H1 (cell line): ENCODE results near the gene TNRC6C. TPM values are rescaled to one million over a fixed set of nuclear protein-coding genes. Genes with fewer than 3 reads are reported as not detected.

ENCODE experiments used
- CTCF ChIA-PET: fragments of 300-600 bp; sonication (Branson Sonifier 250); formaldehyde crosslinking; loops from one replicate; lab custom pipeline; 2021; ENCODE audit not compliant: partially characterized antibody; lab: Charles Lee
- POLR2A ChIA-PET: fragments of 300-600 bp; sonication (Branson Sonifier 250); formaldehyde crosslinking; loops from one replicate; lab custom pipeline; 2021; ENCODE audit warnings: inconsistent platforms; ENCODE audit not compliant: partially characterized antibody; lab: Charles Lee
- DNase-seq, 2 experiments: peaks; one replicate each; pipeline versions ENCODE4 v3.0.0 to v3.0.0-alpha.2; 2010 to 2022; ENCODE audit warnings: low spot score in 2 of 2, low read depth in 1 of 2, mixed read lengths in 1 of 2
- FAIRE-seq: peaks from 2 replicates; lab custom pipeline; 2011; peaks lifted over from hg19 to GRCh38; lab: Jason Lieb, UNC
- H2AFZ ChIP-seq: 2 replicates; pipeline ENCODE4 v1.8.1; 2012; ENCODE audit warnings: low read length, inconsistent platforms
- H2AK5ac ChIP-seq: 2 replicates; pipeline ENCODE4 v1.6.1; 2013; ENCODE audit warnings: low read depth, low read length
- H2BK120ac ChIP-seq: replicated peaks from 2 replicates; pipeline ENCODE3; 2013; ENCODE audit warnings: low read depth, low read length, inconsistent platforms
- H2BK12ac ChIP-seq: 2 replicates; pipeline ENCODE4 v1.6.1; 2013; ENCODE audit warnings: low read depth, low read length
- H2BK15ac ChIP-seq: 2 replicates; pipeline ENCODE4 v1.6.1; 2013; ENCODE audit warnings: low read length
- H2BK20ac ChIP-seq: 2 replicates; pipeline ENCODE4 v1.6.1; 2013; ENCODE audit warnings: low read length
- H2BK5ac ChIP-seq: 2 replicates; pipeline ENCODE4 v1.6.1; 2013; ENCODE audit warnings: low read depth, low read length
- H3K14ac ChIP-seq: 2 replicates; pipeline ENCODE4 v1.6.1; 2013; ENCODE audit warnings: inconsistent platforms; ENCODE audit not compliant: insufficient read length
- H3K18ac ChIP-seq: 2 replicates; pipeline ENCODE4 v1.6.1; 2013; ENCODE audit warnings: low read length; ENCODE audit errors: extremely low read depth
- H3K23ac ChIP-seq: 2 replicates; pipeline ENCODE4 v1.6.1; 2013; ENCODE audit warnings: inconsistent platforms; ENCODE audit not compliant: insufficient read length
- H3K23me2 ChIP-seq: 2 replicates; pipeline ENCODE4 v1.6.1; 2013; ENCODE audit warnings: low read depth, low read length
- H3K27ac ChIP-seq: 2 replicates; pipeline ENCODE4 v1.6.1; 2011; ENCODE audit warnings: low read depth, low read length, inconsistent platforms
- H3K27me3 ChIP-seq, 4 experiments: replicated peaks in 1 of 4; 1 replicate in 1 of 4; 2 replicates in 3 of 4; pipeline versions ENCODE4 v1.6.1 to v1.8.1; 2011 to 2013; ENCODE audit warnings: low read length in 3 of 4, mild to moderate bottlenecking in 3 of 4, inconsistent platforms in 2 of 4, mixed read lengths in 2 of 4, moderate library complexity in 1 of 4; ENCODE audit not compliant: control insufficient read depth in 3 of 4, insufficient read depth in 3 of 4; ENCODE audit errors: extremely low read depth in 1 of 4
- H3K36me3 ChIP-seq, 4 experiments: 2 replicates each; pipeline versions ENCODE4 v1.6.1 to v1.8.1; 2011 to 2013; ENCODE audit warnings: mild to moderate bottlenecking in 4 of 4, low read length in 3 of 4, moderate library complexity in 2 of 4, control low read depth in 1 of 4, inconsistent platforms in 1 of 4; ENCODE audit not compliant: insufficient read depth in 4 of 4, control insufficient read depth in 2 of 4
- H3K4ac ChIP-seq: replicated peaks from 2 replicates; pipeline ENCODE3; 2013; ENCODE audit warnings: low read length, low read depth, mixed read lengths, inconsistent platforms; ENCODE audit not compliant: insufficient read length
- H3K4me1 ChIP-seq, 4 experiments: replicated peaks in 1 of 4; 1 replicate in 1 of 4; 2 replicates in 3 of 4; pipeline versions ENCODE4 v1.6.1 to v1.8.1; 2011 to 2013; ENCODE audit warnings: low read length in 3 of 4, inconsistent platforms in 2 of 4, mixed read lengths in 1 of 4; ENCODE audit not compliant: insufficient read depth in 4 of 4, control insufficient read depth in 3 of 4
- H3K4me2 ChIP-seq, 2 experiments: 2 replicates each; pipeline versions ENCODE4 v1.6.1 to v1.8.1; 2011 to 2013; ENCODE audit warnings: low read depth in 2 of 2, low read length in 2 of 2, control low read depth in 1 of 2, inconsistent platforms in 1 of 2, mild to moderate bottlenecking in 1 of 2; ENCODE audit not compliant: insufficient read depth in 1 of 2
- H3K4me3 ChIP-seq, 4 experiments: fragments of 200-600, 300-600 bp in 1 of 4; sonication (generic), shearing (Covaris generic), sonication (Bioruptor Twin) in 1 of 4; 2 replicates each; pipeline versions ENCODE4 v1.5.1 to v1.8.1; 2011 to 2016; ENCODE audit warnings: low read length in 4 of 4, low read depth in 3 of 4, control low read depth in 2 of 4, inconsistent platforms in 2 of 4, mild to moderate bottlenecking in 2 of 4, mixed read lengths in 1 of 4, moderate library complexity in 1 of 4; ENCODE audit not compliant: insufficient read depth in 2 of 4; ENCODE audit errors: extremely low read depth in 1 of 4
- H3K56ac ChIP-seq: replicated peaks from 2 replicates; pipeline ENCODE3; 2013; ENCODE audit warnings: low read depth, mild to moderate bottlenecking, mixed read lengths, low read length, inconsistent platforms; ENCODE audit not compliant: insufficient read length
- H3K79me1 ChIP-seq: 2 replicates; pipeline ENCODE4 v1.6.1; 2013; ENCODE audit warnings: low read depth, low read length, control low read depth
- H3K79me2 ChIP-seq, 2 experiments: 2 replicates each; pipeline versions ENCODE4 v1.6.1 to v1.8.1; 2012 to 2013; ENCODE audit warnings: low read length in 2 of 2, mild to moderate bottlenecking in 2 of 2, inconsistent platforms in 1 of 2; ENCODE audit not compliant: insufficient read depth in 2 of 2, control insufficient read depth in 1 of 2
- H3K9ac ChIP-seq, 4 experiments: replicated peaks in 1 of 4; 1 replicate in 1 of 4; 2 replicates in 3 of 4; pipeline versions ENCODE4 v1.6.1 to v1.8.1; 2011 to 2013; ENCODE audit warnings: low read depth in 3 of 4, low read length in 3 of 4, control low read depth in 2 of 4, mild to moderate bottlenecking in 2 of 4, moderate library complexity in 2 of 4, inconsistent platforms in 1 of 4; ENCODE audit errors: extremely low read depth in 1 of 4
- H3K9me3 ChIP-seq, 2 experiments: 2 replicates each; pipeline versions ENCODE4 v1.6.1 to v1.8.1; 2012 to 2013; ENCODE audit warnings: mild to moderate bottlenecking in 2 of 2, moderate library complexity in 2 of 2, control low read depth in 1 of 2, inconsistent platforms in 1 of 2, low read depth in 1 of 2, low read length in 1 of 2, mixed read lengths in 1 of 2; ENCODE audit not compliant: insufficient read depth in 2 of 2
- H4K20me1 ChIP-seq, 2 experiments: replicated peaks in 1 of 2; 2 replicates each; pipeline versions ENCODE3 to v1.8.1; 2011 to 2013; ENCODE audit warnings: inconsistent platforms in 2 of 2, low read length in 2 of 2, mild to moderate bottlenecking in 1 of 2; ENCODE audit not compliant: insufficient read depth in 2 of 2, control insufficient read depth in 1 of 2
- H4K5ac ChIP-seq: 2 replicates; pipeline ENCODE4 v1.6.1; 2013; ENCODE audit warnings: low read length, low read depth, mixed read lengths, inconsistent platforms; ENCODE audit not compliant: insufficient read length
- H4K8ac ChIP-seq: 2 replicates; pipeline ENCODE4 v1.8.0; 2013; ENCODE audit warnings: mild to moderate bottlenecking, moderate library complexity, low read length, inconsistent platforms; ENCODE audit not compliant: insufficient read depth; ENCODE audit errors: extremely low read depth
- H4K91ac ChIP-seq: replicated peaks from 2 replicates; pipeline ENCODE3; 2013; ENCODE audit warnings: low read length, mixed read lengths, inconsistent platforms; ENCODE audit not compliant: insufficient read length
- CREB1 ChIP-seq: IDR thresholded peaks from 2 replicates; pipeline ENCODE4 v1.6.1; 2012; ENCODE audit warnings: inconsistent platforms
- FOSL1 ChIP-seq: IDR thresholded peaks from 2 replicates; pipeline ENCODE4 v1.6.1; 2011; ENCODE audit warnings: mild to moderate bottlenecking, low read depth, low read length, moderate library complexity; ENCODE audit not compliant: insufficient read depth
- MAX ChIP-seq: IDR thresholded peaks from 2 replicates; pipeline ENCODE4 v1.6.1; 2012; ENCODE audit warnings: inconsistent platforms
- POLR2AphosphoS5 ChIP-seq: IDR thresholded peaks from 2 replicates; pipeline ENCODE4 v1.6.1; 2011; ENCODE audit warnings: low read depth, low read length
- SRF ChIP-seq: IDR thresholded peaks from 2 replicates; pipeline ENCODE4 v1.6.1; 2011; ENCODE audit warnings: mild to moderate bottlenecking, low read depth, low read length, moderate library complexity
- TBP ChIP-seq: IDR thresholded peaks from 2 replicates; pipeline ENCODE4 v1.6.1; 2011; ENCODE audit warnings: low read depth, low read length, improper control_type of control experiment
- YY1 ChIP-seq: IDR thresholded peaks from 2 replicates; pipeline ENCODE4 v1.6.1; 2011; ENCODE audit warnings: low read depth, mild to moderate bottlenecking, low read length
- WGBS, 2 experiments: shearing (Covaris generic) in 1 of 2; methylation state at CpG; one replicate each; pipeline versions ENCODE4 v1.1.6 to v1.1.7; 2013 to 2015; ENCODE audit warnings: low lambda C conversion rate in 2 of 2, mixed read lengths in 2 of 2, inconsistent platforms in 1 of 2, low coverage in 1 of 2, missing lambda C conversion rate in 1 of 2; ENCODE audit not compliant: insufficient replicate concordance in 2 of 2, insufficient coverage in 1 of 2, insufficient read length in 1 of 2; ENCODE audit errors: extremely low coverage in 1 of 2, missing lambda C conversion rate in 1 of 2; 5-methylcytosine and 5-hydroxymethylcytosine counted together
- polyA plus RNA-seq, 7 experiments: library from polyadenylated mRNA; depleted of rRNA in 3 of 7; stranded (reverse) in 5 of 7; unstranded in 2 of 7; fragments of >200 nt in 5 of 7; fragments of 200-250 nt in 2 of 7; gene quantifications; 1 replicate in 5 of 7; 2 replicates in 1 of 7; 4 replicates in 1 of 7; pipeline versions ENCODE4 v1.2.1 to v1.2.3, GENCODE V29; 2011 to 2013; ENCODE audit warnings: missing spikeins in 2 of 7, mixed read lengths in 2 of 7
- total RNA-seq: library from RNA; stranded (reverse); fragmentation: NEBNext Ultra II Directional; extraction: Animal tissue kit (Norgen Biotek cat#: 25700); gene quantifications from 2 replicates; pipeline ENCODE4 v1.2.1, GENCODE V29; 2021

TNRC6C gene
- total and polyA plus RNA-seq, 2 of the 8 experiments (the other 6 are each of a cell fraction or from before 2014, with no cell fraction given), result 2.8 to 28.9 TPM

- no peak overlapping the region for H2AK5ac ChIP-seq
- no peaks in the 10 kb centered on the region for H4K20me1 ChIP-seq
- ChIA-PET POLR2A (interaction anchor here (1.3 to 3.8 kb wide), 3 partner anchors 9 to 31 kb away, joined by 3 to 30 read pairs (median 3); partner anchors contain the start of gene TNRC6C), CTCF (interaction anchor here (0.8 to 2.9 kb wide), 6 partner anchors 14 to 185 kb away, joined by 3 to 12 read pairs (median 4); no protein-coding TSS in a partner anchor)
- H4K8ac ChIP-seq, result no peak overlapping the region; the same call in 1 of the 2 replicates
- H3K9ac ChIP-seq, result no peak overlapping the region
- no peak overlapping the region for H2BK15ac ChIP-seq
- H2BK5ac ChIP-seq, result no peak overlapping the region
- no peak overlapping the region for H4K91ac ChIP-seq
- H3K79me1 ChIP-seq, result no peaks in the 10 kb centered on the region; the same call in 1 of the 2 replicates
- H3K14ac ChIP-seq, result no peak overlapping the region
- H3K27me3 ChIP-seq, result no peaks in the 10 kb centered on the region; a peak in 1 of 7 replicates
- no peak overlapping the region for H3K4me3 ChIP-seq
- H3K9me3 ChIP-seq, result peaks cover 0 to 3% of the 10 kb centered on the region in 2 experiments; a peak in 1 of 4 replicates
- no peak overlapping the region for H3K4ac ChIP-seq
- no peak for DNase-seq
- H2BK20ac ChIP-seq, result no peak overlapping the region; the same call in 1 of the 2 replicates
- no peak for FAIRE-seq
- no peak overlapping the region for H2AFZ ChIP-seq
- 87% methylated on average over 11 of the region's 11 CpGs; no CpG with 5 or more reads in 1 of the 2 experiments for WGBS, 2 experiments
- H3K18ac ChIP-seq, result peak overlapping the region; percentile 42; the same call in 1 of the 2 replicates
- no peak overlapping the region for H4K5ac ChIP-seq
- no peak overlapping the region; a peak in 1 of 4 replicates for H3K4me2 ChIP-seq
- no peak overlapping the region for H2BK120ac ChIP-seq
- H3K4me1 ChIP-seq, result peaks cover 12 to 41% (median 33%) of the 10 kb centered on the region in 4 experiments
- H2BK12ac ChIP-seq, result peak overlapping the region; percentile 80; the same call in 1 of the 2 replicates
- H3K23ac ChIP-seq, result no peak overlapping the region
- no peak overlapping the region for H3K56ac ChIP-seq
- peaks cover 2% of the 10 kb centered on the region; the same call in 1 of the 2 replicates for H3K23me2 ChIP-seq
- H3K27ac ChIP-seq, result no peak overlapping the region
- no peaks in the 10 kb centered on the region for H3K79me2 ChIP-seq
- no peaks in the 10 kb centered on the region for H3K36me3 ChIP-seq
- TF ChIP-seq CREB1, result no peak
- no peak for TF ChIP-seq MAX
- TF ChIP-seq FOSL1, result no peak
- no peak for TF ChIP-seq POLR2AphosphoS5
- TF ChIP-seq YY1, result no peak
- no peak for TF ChIP-seq TBP
- TF ChIP-seq SRF, result no peak
Observed at GRCh38 chr17:77925831-77926543, 32.5 kb upstream of the TNRC6C start.
